ENCODE results near the gene MRPS35.

- TF ChIP-seq POLR2A (IDR thresholded peaks at IDR 0.05) (no peak), CTCF (IDR thresholded peaks at IDR 0.05 in 8 of 11, conservative IDR thresholded peaks at IDR 0.05 in 3 of 11) (no peak)
Measured at GRCh38 chr12:27771481-27772327, 61.1 kb downstream of the MRPS35 start.
